DOHH2 (cell line): Measurements from ENCODE around the gene CAMTA1.

Experiments used
- H3F3A ChIP-seq: fragments of 200-600 bp; sonication (generic), shearing (Covaris generic); 2 replicates; pipeline ENCODE4 v1.6.0; 2016; ENCODE audit warnings: antibody characterized with exemption, mild to moderate bottlenecking; ENCODE audit not compliant: control insufficient read depth, insufficient read depth
- H3K27ac ChIP-seq: fragments of 200-600 bp; sonication (generic); 2 replicates; pipeline ENCODE4 v1.5.1; 2014; ENCODE audit warnings: low read depth, mild to moderate bottlenecking, low read length, moderate library complexity
- H3K27me3 ChIP-seq: fragments of 200-600 bp; sonication (generic); 2 replicates; pipeline ENCODE4 v1.6.1; 2014; ENCODE audit warnings: mild to moderate bottlenecking, low read length, mixed read lengths; ENCODE audit not compliant: control insufficient read depth
- H3K36me3 ChIP-seq: fragments of 200-600 bp; sonication (generic); 2 replicates; pipeline ENCODE4 v1.6.1; 2014; ENCODE audit warnings: mild to moderate bottlenecking, low read length, moderate library complexity, mixed read lengths; ENCODE audit not compliant: control insufficient read depth
- H3K4me1 ChIP-seq: fragments of 200-600 bp; sonication (generic); 2 replicates; pipeline ENCODE4 v1.6.1; 2014; ENCODE audit warnings: mild to moderate bottlenecking, low read length, mixed read lengths; ENCODE audit not compliant: control insufficient read depth
- H3K4me2 ChIP-seq: fragments of 200-600 bp; sonication (generic); 2 replicates; pipeline ENCODE4 v1.6.0; 2014; ENCODE audit warnings: mild to moderate bottlenecking, low read length, moderate library complexity
- H3K4me3 ChIP-seq: fragments of 200-600 bp; sonication (generic); 2 replicates; pipeline ENCODE4 v1.5.1; 2014; ENCODE audit warnings: mild to moderate bottlenecking, low read length, mixed read lengths
- H3K79me2 ChIP-seq: fragments of 200-600 bp; sonication (generic); 2 replicates; pipeline ENCODE4 v1.6.1; 2014; ENCODE audit warnings: mild to moderate bottlenecking, low read length, mixed read lengths; ENCODE audit not compliant: control insufficient read depth
- H3K9me2 ChIP-seq: fragments of 200-600 bp; sonication (generic); replicated peaks from 2 replicates; pipeline ENCODE4 v1.6.1; 2014; ENCODE audit warnings: mild to moderate bottlenecking, low read length, mixed read lengths; ENCODE audit not compliant: control insufficient read depth
- H3K9me3 ChIP-seq: fragments of 200-600 bp; sonication (generic); 2 replicates; pipeline ENCODE4 v1.6.1; 2014; ENCODE audit warnings: antibody characterized with exemption, low read length, mixed read lengths; ENCODE audit not compliant: control insufficient read depth, insufficient read depth
- H4K20me1 ChIP-seq: fragments of 200-600 bp; sonication (generic); 2 replicates; pipeline ENCODE4 v1.6.0; 2014; ENCODE audit warnings: low read depth, mild to moderate bottlenecking, antibody characterized with exemption, low read length, moderate library complexity; ENCODE audit not compliant: control insufficient read depth, insufficient read depth
- CTCF ChIP-seq: fragments of 200-600 bp; sonication (generic); IDR thresholded peaks from one replicate; pipeline ENCODE4 v1.5.1; 2014; ENCODE audit warnings: antibody characterized with exemption, mild to moderate bottlenecking, low read depth, low read length; ENCODE audit not compliant: poor library complexity, severe bottlenecking
- EZH2phosphoT487 ChIP-seq: fragments of 200-600 bp; sonication (generic); IDR thresholded peaks from 2 replicates; pipeline ENCODE4 v1.6.1; 2017; ENCODE audit warnings: borderline replicate concordance, mild to moderate bottlenecking, antibody characterized with exemption, low read length, moderate library complexity, mixed read lengths

CAMTA1 gene

GRCh38 chr1:7008975-7009740 is 223.9 kb downstream of the CAMTA1 start:
- H3K4me3 ChIP-seq: no peak overlapping the region
- H3K79me2 ChIP-seq: no peaks in the 10 kb centered on the region
- no peaks in the 10 kb centered on the region for H3K9me3 ChIP-seq
- no peaks in the 10 kb centered on the region for H4K20me1 ChIP-seq
- no peaks in the 10 kb centered on the region for H3K9me2 ChIP-seq
- no peak overlapping the region for H3K27ac ChIP-seq
- H3K4me2 ChIP-seq: no peak overlapping the region
- no peaks in the 10 kb centered on the region for H3F3A ChIP-seq
- no peaks in the 10 kb centered on the region for H3K4me1 ChIP-seq
- no peaks in the 10 kb centered on the region for H3K27me3 ChIP-seq
- no peaks in the 10 kb centered on the region for H3K36me3 ChIP-seq
- TF ChIP-seq CTCF (no peak), EZH2phosphoT487 (no peak)

- Histone ChIP-seq H3K36me3 (no peaks in the 10 kb centered on the region), H4K20me1 (no peaks in the 10 kb centered on the region), H3F3A (no peaks in the 10 kb centered on the region), H3K4me2 (no peak overlapping the region), H3K4me1 (no peaks in the 10 kb centered on the region), H3K9me2 (no peaks in the 10 kb centered on the region), H3K9me3 (no peaks in the 10 kb centered on the region), H3K79me2 (no peaks in the 10 kb centered on the region), H3K27ac (no peak overlapping the region), H3K4me3 (no peak overlapping the region), H3K27me3 (no peaks in the 10 kb centered on the region)
- TF ChIP-seq EZH2phosphoT487 (no peak), CTCF (no peak)
These were observed 224.7 kb downstream of the CAMTA1 start for GRCh38 chr1:7009741-7010525.

GRCh38 chr1:7010534-7011200 is 225.4 kb downstream of the CAMTA1 start:
- H3K4me3 ChIP-seq: no peak overlapping the region
- H3K27ac ChIP-seq: no peak overlapping the region
- no peaks in the 10 kb centered on the region for H3K9me2 ChIP-seq
- TF ChIP-seq CTCF (no peak), EZH2phosphoT487 (no peak)
- H3K36me3 ChIP-seq: no peaks in the 10 kb centered on the region
- H3K4me1 ChIP-seq: no peaks in the 10 kb centered on the region
- no peaks in the 10 kb centered on the region for H3K27me3 ChIP-seq
- H3K4me2 ChIP-seq: no peak overlapping the region
- no peaks in the 10 kb centered on the region for H3K79me2 ChIP-seq
- H3F3A ChIP-seq: no peaks in the 10 kb centered on the region
- no peaks in the 10 kb centered on the region for H4K20me1 ChIP-seq
- no peaks in the 10 kb centered on the region for H3K9me3 ChIP-seq
